Common myeloid progenitor, CD34-positive (primary cell): ENCODE data around the gene SYNGR3.
A peak's percentile ranks its signal among the peaks of the same experiment; 100 is the strongest.

Experiments used
- CTCF ChIA-PET: fragments of 350-600 bp; sonication (Branson Sonifier 250); formaldehyde crosslinking; loops from one replicate; lab custom pipeline; 2021; ENCODE audit warnings: antibody characterized with exemption; lab: Charles Lee
- POLR2A ChIA-PET: fragments of 350-600 bp; sonication (Branson Sonifier 250); formaldehyde crosslinking; loops from one replicate; lab custom pipeline; 2021; ENCODE audit warnings: antibody characterized with exemption; lab: Charles Lee
- DNase-seq, 3 donors: peaks; one replicate each; pipeline versions ENCODE4 v3.0.0 to v3.0.0-alpha.2; 2013
- H3K27ac ChIP-seq, 2 experiments: 1 replicate in 1 of 2; 2 replicates in 1 of 2; pipeline ENCODE4 v1.7.0; 2013; ENCODE audit warnings: inconsistent platforms in 2 of 2, low read length in 2 of 2, mild to moderate bottlenecking in 2 of 2, low read depth in 1 of 2, moderate library complexity in 1 of 2; ENCODE audit not compliant: severe bottlenecking in 2 of 2, insufficient read depth in 1 of 2, poor library complexity in 1 of 2
- H3K27me3 ChIP-seq, 5 experiments: replicated peaks in 2 of 5; 1 replicate in 3 of 5; 2 replicates in 2 of 5; pipeline versions ENCODE4 v1.6.1 to v1.7.0; 2013; ENCODE audit warnings: low read length in 4 of 5, mild to moderate bottlenecking in 2 of 5, moderate library complexity in 2 of 5, inconsistent platforms in 1 of 5; ENCODE audit not compliant: insufficient read depth in 5 of 5, control insufficient read depth in 4 of 5
- H3K36me3 ChIP-seq, 4 experiments: 1 replicate in 2 of 4; 2 replicates in 2 of 4; pipeline versions ENCODE4 v1.6.1 to v1.7.0; 2013; ENCODE audit warnings: low read length in 3 of 4, control low read depth in 1 of 4, mild to moderate bottlenecking in 1 of 4; ENCODE audit not compliant: control insufficient read depth in 4 of 4, insufficient read depth in 4 of 4
- H3K4me1 ChIP-seq, 4 experiments: 1 replicate in 3 of 4; 2 replicates in 1 of 4; pipeline versions ENCODE4 v1.6.1 to v1.7.1; 2013; ENCODE audit warnings: low read length in 3 of 4, mild to moderate bottlenecking in 3 of 4, control low read depth in 1 of 4, inconsistent platforms in 1 of 4, moderate library complexity in 1 of 4; ENCODE audit not compliant: control insufficient read depth in 4 of 4, insufficient read depth in 4 of 4; ENCODE audit errors: control extremely low read depth in 1 of 4
- H3K4me3 ChIP-seq, 7 experiments: 1 replicate in 4 of 7; 2 replicates in 3 of 7; pipeline versions ENCODE4 v1.5.1 to v1.7.0; 2013; ENCODE audit warnings: mild to moderate bottlenecking in 7 of 7, low read length in 6 of 7, moderate library complexity in 6 of 7, inconsistent platforms in 2 of 7, low read depth in 2 of 7, control low read depth in 1 of 7; ENCODE audit not compliant: insufficient read depth in 4 of 7, control insufficient read depth in 1 of 7; ENCODE audit errors: extremely low read depth in 1 of 7
- H3K9me3 ChIP-seq, 5 experiments: 1 replicate in 4 of 5; 2 replicates in 1 of 5; pipeline versions ENCODE4 v1.6.1 to v1.7.1; 2013; ENCODE audit warnings: low read length in 4 of 5, mild to moderate bottlenecking in 2 of 5, inconsistent platforms in 1 of 5, low read depth in 1 of 5, moderate library complexity in 1 of 5; ENCODE audit not compliant: control insufficient read depth in 4 of 5, insufficient read depth in 2 of 5; ENCODE audit errors: control extremely low read depth in 1 of 5
- WGBS: methylation state at CpG from one replicate; pipeline ENCODE4 v1.1.5; 2013; ENCODE audit not compliant: insufficient coverage; 5-methylcytosine and 5-hydroxymethylcytosine counted together

Gene SYNGR3

DNA sequence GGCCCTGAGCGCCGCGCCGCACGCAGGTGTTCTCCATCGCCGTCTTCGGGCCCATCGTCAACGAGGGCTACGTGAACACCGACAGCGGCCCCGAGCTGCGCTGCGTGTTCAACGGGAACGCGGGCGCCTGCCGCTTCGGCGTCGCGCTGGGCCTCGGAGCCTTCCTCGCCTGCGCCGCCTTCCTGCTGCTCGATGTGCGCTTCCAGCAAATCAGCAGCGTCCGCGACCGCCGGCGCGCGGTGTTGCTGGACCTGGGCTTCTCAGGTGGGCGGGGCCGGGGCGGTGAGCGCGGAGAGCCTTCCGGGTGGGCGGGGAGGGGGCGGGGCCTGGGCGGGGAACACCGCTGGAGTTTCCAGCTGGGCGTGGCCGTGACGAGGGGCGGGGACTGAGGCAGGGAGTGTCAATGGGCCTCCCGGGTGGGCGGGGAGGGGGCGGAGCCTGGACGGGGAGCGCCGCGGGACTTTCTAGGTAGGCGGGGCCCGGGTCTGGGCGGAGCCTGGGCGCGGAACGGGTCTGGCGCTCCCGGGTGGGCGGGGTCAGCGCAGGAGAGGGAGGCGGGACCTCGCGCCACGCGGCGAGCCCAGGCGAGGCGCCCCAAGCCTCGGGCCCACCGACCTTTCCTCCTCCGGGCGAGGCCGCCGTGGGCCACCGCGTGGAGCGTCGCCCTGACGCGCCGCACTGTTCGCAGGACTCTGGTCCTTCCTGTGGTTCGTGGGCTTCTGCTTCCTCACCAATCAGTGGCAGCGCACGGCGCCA is 2.4 kb downstream of the SYNGR3 start:
- H3K4me1 ChIP-seq: peaks cover 0 to 29% (median 21%) of the 10 kb centered on the region in 4 experiments
- 4% methylated on average over 71 of the region's 96 CpGs for WGBS
- peaks cover 0 to 9% (median 5%) of the 10 kb centered on the region in 4 experiments for H3K36me3 ChIP-seq
- POLR2A ChIA-PET: interaction anchor here (1.0 to 1.5 kb wide), 3 partner anchors 27 to 163 kb away, joined by 3 to 6 read pairs (median 3); partner anchors contain the start of genes RPS2 and TRAF7
- no peak overlapping the region for H3K27ac ChIP-seq
- peak overlapping the region in 4 of 7 experiments; percentile 46 to 66 (median 51) for H3K4me3 ChIP-seq
- CTCF ChIA-PET: no interaction called here
- peaks cover 0 to 45% (median 22%) of the 10 kb centered on the region in 5 experiments for H3K27me3 ChIP-seq
- no peaks in the 10 kb centered on the region for H3K9me3 ChIP-seq
- DNase-seq: peak; percentile 89 to 93 (median 92)

DNA sequence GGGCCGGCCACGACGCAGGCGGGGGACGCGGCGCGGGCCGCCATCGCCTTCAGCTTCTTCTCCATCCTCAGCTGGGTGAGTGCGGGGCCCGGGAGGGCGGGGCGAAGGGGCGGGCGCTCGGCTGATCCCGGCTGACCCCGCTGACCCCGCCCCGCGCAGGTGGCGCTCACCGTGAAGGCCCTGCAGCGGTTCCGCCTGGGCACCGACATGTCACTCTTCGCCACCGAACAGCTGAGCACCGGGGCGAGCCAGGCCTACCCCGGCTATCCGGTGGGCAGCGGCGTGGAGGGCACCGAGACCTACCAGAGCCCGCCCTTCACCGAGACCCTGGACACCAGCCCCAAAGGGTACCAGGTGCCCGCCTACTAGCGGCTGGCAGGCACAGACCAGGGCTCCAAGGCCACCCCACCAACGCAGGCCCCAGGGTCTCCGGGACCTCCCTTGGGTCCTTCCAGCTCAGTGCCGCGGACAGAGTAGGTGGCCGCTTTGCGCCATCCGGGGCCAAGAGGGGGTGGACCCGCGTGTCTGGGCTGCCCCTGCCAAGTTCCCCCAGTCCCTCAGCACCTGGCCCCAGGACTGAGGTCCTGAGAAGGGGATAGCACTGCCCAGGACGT is 3.0 kb downstream of the SYNGR3 start:
- Histone ChIP-seq H3K9me3 (no peaks in the 10 kb centered on the region), H3K36me3 (peaks cover 0 to 12% (median 9%) of the 10 kb centered on the region in 4 experiments), H3K4me1 (peaks cover 0 to 29% (median 21%) of the 10 kb centered on the region in 4 experiments), H3K27ac (no peak overlapping the region), H3K27me3 (peaks cover 0 to 45% (median 22%) of the 10 kb centered on the region in 5 experiments), H3K4me3 (peak overlapping the region in 2 of 7 experiments; percentile 16 to 23)
- DNase-seq: no peak
- ChIA-PET CTCF (interaction anchor here (1.2 kb wide), 1 partner anchor 11 kb away, joined by 4 read pairs; no protein-coding TSS in a partner anchor), POLR2A (interaction anchor here (1.0 to 1.5 kb wide), 2 partner anchors 155 to 162 kb away, joined by 3 to 6 read pairs; partner anchors contain the start of gene TRAF7)
- WGBS: 54% methylated on average over 39 of the region's 50 CpGs

DNA sequence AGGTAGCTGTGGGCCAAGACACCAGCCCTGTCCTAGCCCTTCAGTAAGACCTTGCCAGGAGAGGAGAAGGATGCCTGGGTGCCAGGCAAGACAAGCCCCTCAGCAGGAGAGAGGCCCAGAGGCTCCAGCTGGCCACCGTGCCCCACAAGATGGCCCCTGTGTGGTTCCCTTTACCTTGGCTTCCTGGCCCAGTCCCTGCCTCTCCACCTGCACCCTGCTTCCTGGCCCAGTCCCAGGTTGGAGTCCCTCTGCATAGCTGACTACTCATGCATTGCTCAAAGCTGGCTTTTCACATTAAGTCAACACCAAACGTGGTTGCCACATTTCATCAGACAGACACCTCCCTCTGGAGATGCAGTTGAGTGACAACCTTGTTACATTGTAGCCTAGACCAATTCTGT is 4.0 kb downstream of the SYNGR3 start:
- Histone ChIP-seq H3K27ac (no peak overlapping the region), H3K36me3 (peaks cover 0 to 21% (median 16%) of the 10 kb centered on the region in 4 experiments), H3K27me3 (peaks cover 0 to 36% (median 19%) of the 10 kb centered on the region in 5 experiments), H3K9me3 (no peaks in the 10 kb centered on the region), H3K4me3 (no peak overlapping the region), H3K4me1 (peaks cover 0 to 29% (median 21%) of the 10 kb centered on the region in 4 experiments)
- no peak for DNase-seq
- WGBS: 100% methylated on average over 2 of the region's 2 CpGs
- ChIA-PET CTCF (interaction anchor here (1.2 kb wide), 2 partner anchors 11 to 42 kb away, joined by 3 to 4 read pairs; no protein-coding TSS in a partner anchor), POLR2A (no interaction called here)

DNA sequence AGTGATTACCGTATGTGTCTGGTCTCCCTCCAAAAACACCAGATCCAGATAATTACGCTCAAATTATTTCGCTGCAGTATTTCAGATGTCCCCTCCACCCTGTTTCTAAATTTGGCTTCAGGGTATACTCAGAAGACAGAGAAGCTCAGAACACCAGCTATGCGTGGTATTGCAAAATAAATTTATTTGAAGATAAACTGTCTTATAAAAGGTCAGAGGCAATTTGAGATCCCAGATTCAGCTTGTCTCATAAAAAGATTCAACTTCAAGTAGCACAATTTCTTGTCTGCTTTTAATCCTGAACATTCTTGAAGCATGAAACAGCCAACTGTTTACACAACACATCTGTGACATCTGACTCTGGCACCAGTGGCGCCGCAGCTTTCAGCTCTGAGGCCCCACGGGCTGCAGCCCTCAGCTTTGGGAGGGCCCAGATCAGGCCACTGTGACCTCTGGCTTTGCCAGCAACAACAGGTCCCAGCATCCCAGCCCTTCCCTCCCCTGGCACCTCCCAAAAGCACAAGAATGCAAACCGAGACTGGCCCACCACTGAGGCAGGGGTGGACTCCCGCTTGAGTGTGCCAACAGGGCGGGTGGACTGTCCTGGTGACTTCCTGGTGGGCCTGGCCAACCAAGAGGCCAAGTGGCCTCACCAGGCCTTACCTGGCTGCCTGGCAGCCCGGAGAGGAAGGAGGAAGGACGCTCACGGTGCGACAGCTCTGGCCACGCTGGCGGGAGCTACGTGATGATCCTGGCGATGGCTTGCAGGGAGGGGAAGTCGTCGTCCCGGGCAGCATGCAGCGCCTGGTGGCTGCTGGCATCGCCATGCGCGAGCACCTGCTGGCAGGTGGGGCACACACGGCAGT is 8.0 kb downstream of the SYNGR3 start:
- Histone ChIP-seq H3K27ac (no peak overlapping the region), H3K9me3 (no peaks in the 10 kb centered on the region), H3K4me1 (peaks cover 0 to 2% (median 0%) of the 10 kb centered on the region in 4 experiments), H3K36me3 (peaks cover 0 to 61% (median 49%) of the 10 kb centered on the region in 4 experiments), H3K4me3 (no peak overlapping the region), H3K27me3 (peaks cover 0 to 4% (median 0%) of the 10 kb centered on the region in 5 experiments)
- ChIA-PET CTCF (interaction anchor here (1.2 to 3.3 kb wide), 4 partner anchors 7 to 22 kb away, joined by 4 to 23 read pairs (median 4); partner anchors contain the start of gene NPW), POLR2A (no interaction called here)
- DNase-seq: no peak
- 96% methylated on average over 20 of the region's 26 CpGs for WGBS

DNA sequence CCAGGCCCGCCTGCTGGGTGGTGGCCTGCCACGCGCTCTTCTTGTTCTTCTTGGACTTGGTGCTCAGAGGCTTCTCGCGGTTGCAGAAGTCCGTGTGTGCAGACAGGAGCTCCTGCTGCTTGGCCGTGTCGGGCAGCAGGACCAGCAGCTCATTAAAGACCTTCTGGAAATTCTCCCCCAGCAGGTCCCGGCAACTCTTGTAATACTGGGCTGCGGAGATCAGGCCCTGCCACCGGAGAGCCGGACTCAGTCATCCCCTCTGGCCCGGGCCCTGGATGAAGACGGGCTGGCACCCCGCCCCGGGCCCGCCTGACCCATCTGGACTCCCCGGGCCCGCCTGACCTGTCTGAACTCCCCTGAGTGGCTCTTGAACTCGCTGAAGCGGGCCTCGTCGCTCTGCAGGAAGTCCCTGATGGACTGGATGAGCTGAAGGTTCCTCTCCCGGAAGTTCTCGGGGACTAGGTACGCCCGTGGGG is 8.6 kb downstream of the SYNGR3 start:
- H3K9me3 ChIP-seq: no peaks in the 10 kb centered on the region
- H3K27me3 ChIP-seq: no peaks in the 10 kb centered on the region
- no peak overlapping the region for H3K4me3 ChIP-seq
- 98% methylated on average over 25 of the region's 27 CpGs for WGBS
- peaks cover 0 to 2% (median under 1%) of the 10 kb centered on the region in 4 experiments for H3K4me1 ChIP-seq
- H3K36me3 ChIP-seq: peaks cover 0 to 68% (median 53%) of the 10 kb centered on the region in 4 experiments
- ChIA-PET CTCF (interaction anchor here (1.5 kb wide), 1 partner anchor 14 kb away, joined by 4 read pairs; no protein-coding TSS in a partner anchor), POLR2A (interaction anchor here (1.0 kb wide), 1 partner anchor 157 kb away, joined by 3 read pairs; the partner anchor contains the start of gene TRAF7)
- no peak for DNase-seq
- no peak overlapping the region for H3K27ac ChIP-seq
